ENCODE measurements around the gene GPI. TPM values are rescaled to one million over a fixed set of nuclear protein-coding genes. Genes with fewer than 3 reads are reported as not detected.
"Not testable (repeated sequence)": the region's sequence is repeated elsewhere in the genome, so short reads cannot be mapped to it uniquely, and the experiment has no call there.

The GPI gene
- total RNA-seq, 4 donors from 2014 or later: 118 to 446 (median 224) TPM

DNA sequence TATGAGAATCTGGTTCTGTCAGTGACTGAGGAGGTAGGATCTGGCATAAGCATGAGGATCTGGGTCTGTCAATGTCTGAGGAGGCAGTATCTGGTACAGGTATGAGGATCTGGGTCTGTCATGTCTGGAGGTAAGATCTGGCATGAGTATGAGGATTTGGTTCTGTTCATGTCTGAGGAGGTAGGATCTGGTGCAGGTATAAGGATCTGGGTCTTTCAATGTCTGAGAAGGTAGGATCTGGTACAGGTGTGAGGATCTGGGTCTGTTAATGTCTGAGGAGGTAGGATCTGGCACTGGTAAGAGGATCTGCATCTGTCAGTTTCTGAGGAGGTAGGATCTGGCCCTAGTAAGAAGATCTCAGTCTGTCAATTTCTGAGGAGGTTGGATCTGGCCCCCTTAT is 26.8 kb downstream of the GPI start:
- DNase-seq: no peak
- intact Hi-C loops (cut with DNase I): no loop called here
- peaks cover 41 to 67% of the 10 kb centered on the region in 2 donors for H3K36me3 ChIP-seq
- H3K27ac ChIP-seq: no peak overlapping the region
- H3K4me1 ChIP-seq: no peaks in the 10 kb centered on the region
- no peaks in the 10 kb centered on the region for H3K9me3 ChIP-seq
- H3K27me3 ChIP-seq: no peaks in the 10 kb centered on the region
- TF ChIP-seq, protein P1, sequence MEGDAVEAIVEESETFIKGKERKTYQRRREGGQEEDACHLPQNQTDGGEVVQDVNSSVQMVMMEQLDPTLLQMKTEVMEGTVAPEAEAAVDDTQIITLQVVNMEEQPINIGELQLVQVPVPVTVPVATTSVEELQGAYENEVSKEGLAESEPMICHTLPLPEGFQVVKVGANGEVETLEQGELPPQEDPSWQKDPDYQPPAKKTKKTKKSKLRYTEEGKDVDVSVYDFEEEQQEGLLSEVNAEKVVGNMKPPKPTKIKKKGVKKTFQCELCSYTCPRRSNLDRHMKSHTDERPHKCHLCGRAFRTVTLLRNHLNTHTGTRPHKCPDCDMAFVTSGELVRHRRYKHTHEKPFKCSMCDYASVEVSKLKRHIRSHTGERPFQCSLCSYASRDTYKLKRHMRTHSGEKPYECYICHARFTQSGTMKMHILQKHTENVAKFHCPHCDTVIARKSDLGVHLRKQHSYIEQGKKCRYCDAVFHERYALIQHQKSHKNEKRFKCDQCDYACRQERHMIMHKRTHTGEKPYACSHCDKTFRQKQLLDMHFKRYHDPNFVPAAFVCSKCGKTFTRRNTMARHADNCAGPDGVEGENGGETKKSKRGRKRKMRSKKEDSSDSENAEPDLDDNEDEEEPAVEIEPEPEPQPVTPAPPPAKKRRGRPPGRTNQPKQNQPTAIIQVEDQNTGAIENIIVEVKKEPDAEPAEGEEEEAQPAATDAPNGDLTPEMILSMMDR (IDR thresholded peaks at IDR 0.05): no peak
- TF ChIP-seq POLR2A (IDR thresholded peaks at IDR 0.05): no peak
- no peak overlapping the region for H3K4me3 ChIP-seq (replicated peaks in 1 of 3)

DNA sequence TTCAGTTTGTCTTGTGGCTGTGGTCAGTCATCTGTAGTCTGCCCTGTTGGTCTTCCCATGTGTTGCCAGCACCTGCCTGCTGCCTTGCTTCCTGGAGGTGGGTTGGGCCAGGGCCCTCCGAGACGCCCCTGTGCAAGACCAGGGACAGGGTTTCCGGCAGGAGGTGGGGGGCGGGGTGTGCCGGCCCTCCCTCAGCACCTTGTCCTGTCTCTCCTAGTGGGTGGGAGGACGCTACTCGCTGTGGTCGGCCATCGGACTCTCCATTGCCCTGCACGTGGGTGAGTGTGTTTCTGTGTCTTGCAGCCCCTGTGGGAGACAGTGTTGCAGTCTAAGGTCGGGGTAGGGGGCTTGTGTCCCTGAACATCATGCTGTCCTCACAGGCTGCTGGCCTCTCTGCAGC is 28.0 kb downstream of the GPI start:
- no peaks in the 10 kb centered on the region for H3K9me3 ChIP-seq
- peaks cover 43 to 69% of the 10 kb centered on the region in 2 donors for H3K36me3 ChIP-seq
- no peaks in the 10 kb centered on the region for H3K4me1 ChIP-seq
- TF ChIP-seq POLR2A (IDR thresholded peaks at IDR 0.05): no peak
- TF ChIP-seq, protein P1 (IDR thresholded peaks at IDR 0.05): no peak
- DNase-seq: no peak
- intact Hi-C loops (cut with DNase I): no loop called here
- H3K4me3 ChIP-seq (replicated peaks in 1 of 3): no peak overlapping the region
- 94 to 96% methylated on average over 8 to 11 of the region's 11 CpGs for whole genome bisulfite sequencing, 2 donors
- H3K27me3 ChIP-seq: no peaks in the 10 kb centered on the region
- no peak overlapping the region for H3K27ac ChIP-seq

GRCh38 chr19:34393629-34394028 is 28.6 kb downstream of the GPI start:
- 86 to 90% methylated on average over 14 of the region's 14 CpGs for WGBS, 2 donors
- Histone ChIP-seq H3K36me3 (peaks cover 43 to 69% of the 10 kb centered on the region in 2 donors), H3K27me3 (no peaks in the 10 kb centered on the region), H3K4me1 (no peaks in the 10 kb centered on the region), H3K27ac (no peak overlapping the region), H3K9me3 (no peaks in the 10 kb centered on the region), H3K4me3 (replicated peaks in 1 of 3) (no peak overlapping the region)
- TF ChIP-seq, protein P1 (IDR thresholded peaks at IDR 0.05): no peak
- no peak for TF ChIP-seq POLR2A (IDR thresholded peaks at IDR 0.05)
- intact Hi-C loops (cut with DNase I): no loop called here
- no peak for DNase-seq

DNA sequence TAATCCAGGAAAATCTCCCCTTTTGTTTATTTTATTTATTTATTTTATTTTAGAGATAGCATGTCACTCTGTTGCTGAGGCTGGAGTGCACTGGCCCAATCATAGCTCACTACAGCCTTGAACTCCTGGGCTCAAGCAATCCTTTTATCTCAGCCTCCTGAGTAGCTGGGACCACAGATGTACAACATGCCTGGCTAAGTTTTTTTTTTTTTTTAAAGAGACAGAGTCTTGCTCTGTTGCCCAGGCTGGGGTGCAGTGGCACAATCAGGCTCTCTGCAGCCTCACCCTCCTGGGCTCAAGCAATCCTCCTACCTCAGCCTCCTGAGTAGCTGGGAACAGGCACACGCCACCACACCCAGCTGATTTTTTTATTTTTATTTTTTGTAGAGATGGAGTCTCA is 32.9 kb downstream of the GPI start:
- peaks cover 41 to 65% of the 10 kb centered on the region in 2 donors for H3K36me3 ChIP-seq
- 89 to 93% methylated on average over 1 of the region's 1 CpG for WGBS, 2 donors
- no peaks in the 10 kb centered on the region for H3K4me1 ChIP-seq

DNA sequence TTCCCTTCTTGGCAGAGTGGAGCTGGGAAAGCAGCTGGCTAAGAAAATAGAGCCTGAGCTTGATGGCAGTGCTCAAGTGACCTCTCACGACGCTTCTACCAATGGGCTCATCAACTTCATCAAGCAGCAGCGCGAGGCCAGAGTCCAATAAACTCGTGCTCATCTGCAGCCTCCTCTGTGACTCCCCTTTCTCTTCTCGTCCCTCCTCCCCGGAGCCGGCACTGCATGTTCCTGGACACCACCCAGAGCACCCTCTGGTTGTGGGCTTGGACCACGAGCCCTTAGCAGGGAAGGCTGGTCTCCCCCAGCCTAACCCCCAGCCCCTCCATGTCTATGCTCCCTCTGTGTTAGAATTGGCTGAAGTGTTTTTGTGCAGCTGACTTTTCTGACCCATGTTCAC is 34.9 kb downstream of the GPI start:
- peaks cover 33 to 53% of the 10 kb centered on the region in 2 donors for H3K36me3 ChIP-seq
- WGBS, 2 donors: 80 to 89% methylated on average over 9 of the region's 9 CpGs
- no peaks in the 10 kb centered on the region for H3K27me3 ChIP-seq
- H3K27ac ChIP-seq: no peak overlapping the region
- no peaks in the 10 kb centered on the region for H3K9me3 ChIP-seq
- no peak for TF ChIP-seq POLR2A (IDR thresholded peaks at IDR 0.05)
- TF ChIP-seq, protein P1 (IDR thresholded peaks at IDR 0.05): no peak
- no peak overlapping the region for H3K4me3 ChIP-seq (replicated peaks in 1 of 3)
- H3K4me1 ChIP-seq: no peaks in the 10 kb centered on the region
- intact Hi-C loops (cut with DNase I): no loop called here
- no peak for DNase-seq

More for the DNA sequence above, 32.9 kb downstream of the GPI start:
- no peak overlapping the region for H3K27ac ChIP-seq
- intact Hi-C loops (cut with DNase I): no loop called here
- H3K4me3 ChIP-seq (replicated peaks in 1 of 3): no peak overlapping the region
- no peaks in the 10 kb centered on the region for H3K27me3 ChIP-seq
- H3K9me3 ChIP-seq: no peaks in the 10 kb centered on the region
- TF ChIP-seq, protein P1 (IDR thresholded peaks at IDR 0.05): no peak
- no peak for TF ChIP-seq POLR2A (IDR thresholded peaks at IDR 0.05)
- no peak for DNase-seq

DNA sequence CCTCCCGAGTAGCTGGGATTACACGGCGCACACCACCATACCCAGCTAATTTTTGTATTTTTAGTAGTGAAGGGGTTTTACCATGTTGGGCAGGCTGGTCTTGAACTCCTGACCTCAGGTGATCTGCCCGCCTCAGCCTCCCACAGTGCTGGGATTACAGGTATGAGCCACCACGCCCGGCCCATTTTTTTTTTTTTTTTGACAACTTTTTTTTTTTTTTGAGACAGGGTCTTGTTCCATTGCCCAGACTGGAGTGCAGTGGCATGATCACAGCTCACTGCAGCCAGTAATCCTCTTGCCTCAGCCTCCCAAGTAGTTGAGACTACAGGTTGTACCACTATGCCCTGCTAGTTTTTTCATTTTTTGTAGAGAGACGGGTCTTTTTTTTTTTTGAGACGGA is 35.8 kb downstream of the GPI start:
- H3K27me3 ChIP-seq; H3K27ac ChIP-seq; H3K4me1 ChIP-seq; H3K9me3 ChIP-seq; DNase-seq; H3K4me3 ChIP-seq (replicated peaks in 1 of 3); intact Hi-C loops (cut with DNase I): not testable (repeated sequence)
- H3K36me3 ChIP-seq: peaks cover 30 to 47% of the 10 kb centered on the region in 2 donors
- WGBS, 2 donors: 96 to 97% methylated on average over 8 of the region's 8 CpGs
